Activated CD8-positive, alpha-beta memory T cell treated with anti-CD3 and anti-CD28 coated beads for 4 hours (primary cell): ENCODE measurements around the gene AIF1L.
A peak's percentile ranks its signal among the peaks of the same experiment; 100 is the strongest.
"Not testable (repeated sequence)": the region's sequence is repeated elsewhere in the genome, so short reads cannot be mapped to it uniquely, and the experiment has no call there.

ENCODE experiments used
- DNase-seq, 2 donors: peaks; one replicate each; pipeline ENCODE4 v3.0.0-alpha.2; 2020; ENCODE audit warnings: low read depth in 2 of 2

The AIF1L gene

DNA sequence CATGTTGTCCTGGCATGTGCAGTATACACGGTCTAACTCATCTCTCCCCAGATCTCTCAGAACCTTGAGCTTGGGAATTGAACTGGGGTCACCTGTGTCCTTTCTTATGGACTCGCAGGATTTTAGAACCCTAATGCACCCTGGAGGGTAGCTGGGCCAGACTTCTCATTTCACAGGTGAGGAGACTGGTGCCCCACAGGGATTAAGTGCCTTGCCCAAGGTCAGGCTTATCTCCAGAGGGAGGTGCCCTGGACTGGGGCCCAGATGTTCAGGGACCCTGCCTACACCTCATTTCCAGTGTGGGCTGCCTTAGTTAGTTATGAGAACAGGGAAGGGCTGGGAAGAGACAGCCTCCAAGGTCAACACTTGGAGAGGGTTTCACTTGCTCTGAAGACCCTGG is 25.0 kb downstream of the AIF1L start:
- no peak for DNase-seq

DNA sequence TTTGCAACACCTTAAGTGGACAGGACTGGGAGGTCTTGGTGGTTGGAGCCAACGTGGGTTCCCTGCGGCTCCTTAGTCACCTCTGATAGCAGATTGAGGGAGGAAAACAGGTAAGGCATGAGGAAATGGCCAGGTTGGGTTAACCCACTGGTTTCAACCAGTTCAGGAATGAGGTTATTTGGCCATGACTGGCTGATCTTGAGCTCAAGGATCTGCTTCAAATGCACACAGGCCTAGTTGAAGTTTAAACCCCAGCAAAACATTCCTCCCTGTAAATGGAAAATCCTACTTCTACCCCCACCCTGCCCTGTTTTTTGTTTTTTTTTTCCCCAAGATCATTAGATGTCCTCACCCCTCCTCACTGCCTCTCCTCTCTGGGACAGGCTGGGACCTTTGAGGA is 25.8 kb downstream of the AIF1L start:
- no peak for DNase-seq

DNA sequence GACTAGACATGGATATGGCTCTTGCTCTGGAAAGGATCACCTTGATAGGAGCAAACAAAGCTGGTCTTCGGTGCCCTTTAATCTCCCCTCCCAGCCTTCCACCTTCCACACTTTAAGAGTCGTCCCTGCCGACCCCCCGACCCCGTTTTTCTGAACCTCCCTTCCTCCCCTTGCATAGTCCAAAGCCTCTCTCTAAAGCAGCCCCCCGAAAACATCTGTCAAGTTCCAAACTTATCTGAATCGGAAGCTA is 28.6 kb downstream of the AIF1L start:
- DNase-seq: no peak

DNA sequence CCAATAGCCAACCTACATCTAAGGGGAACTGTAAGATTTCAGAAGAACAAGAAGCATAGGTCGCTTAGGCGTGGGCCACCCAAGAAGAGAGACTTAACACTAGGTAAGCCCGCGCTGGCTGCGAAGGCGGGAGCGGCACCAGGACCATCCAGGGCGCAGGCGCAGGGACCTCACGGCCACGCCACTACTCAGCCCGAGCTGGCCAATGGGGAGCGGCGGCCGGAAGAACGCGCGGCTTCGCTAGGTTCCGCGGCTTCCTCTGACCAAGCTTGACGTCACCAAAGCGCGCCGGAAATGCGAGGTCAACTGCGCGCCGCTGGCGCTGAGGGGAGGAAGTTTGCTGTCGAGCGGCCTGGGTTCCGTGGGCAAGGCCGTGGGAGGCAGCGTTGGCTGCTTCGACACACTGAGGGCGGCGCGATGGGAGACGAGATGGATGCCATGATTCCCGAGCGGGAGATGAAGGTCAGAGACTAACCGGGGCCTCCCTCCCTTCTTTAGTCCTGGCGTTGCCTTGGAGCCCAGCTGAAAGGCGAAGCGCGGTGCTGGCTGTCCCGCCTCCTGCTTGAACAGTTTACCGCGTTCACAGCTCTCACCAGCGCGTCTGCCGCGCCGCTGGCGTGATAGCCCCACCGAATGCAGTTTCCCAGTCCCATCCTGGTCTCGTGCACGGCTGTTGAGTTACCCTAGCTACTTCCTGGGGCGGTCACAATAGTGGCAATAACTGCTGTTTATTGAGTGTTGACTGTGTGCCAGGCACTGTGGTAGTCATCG is 29.1 kb downstream of the AIF1L start, which contains the start of gene NUP214:
Gene NUP214 (plus strand): TSS at position 299 of the 771 bp plus-strand sequence. CDS start 119 bp downstream, at position 418.
- peak; percentile 99 to 100 for DNase-seq

DNA sequence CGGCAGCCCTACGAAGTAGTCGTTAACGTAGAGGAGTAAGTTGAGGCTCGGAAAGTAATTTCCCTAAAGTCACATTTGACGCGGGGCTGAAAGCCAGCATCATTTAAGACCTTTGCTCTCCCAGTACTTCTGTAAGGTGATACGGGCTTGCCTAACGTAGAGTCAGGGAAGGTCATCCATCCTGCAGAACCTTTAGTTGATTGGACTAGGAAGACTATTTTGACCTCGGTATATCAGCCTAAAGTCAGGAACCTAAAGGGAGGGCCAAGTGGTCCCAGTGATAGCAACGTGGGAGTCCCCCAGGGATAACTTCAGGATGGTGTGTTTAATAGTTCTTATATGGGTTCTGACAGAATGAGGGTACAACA is 29.7 kb downstream of the AIF1L start:
- DNase-seq: no peak

DNA sequence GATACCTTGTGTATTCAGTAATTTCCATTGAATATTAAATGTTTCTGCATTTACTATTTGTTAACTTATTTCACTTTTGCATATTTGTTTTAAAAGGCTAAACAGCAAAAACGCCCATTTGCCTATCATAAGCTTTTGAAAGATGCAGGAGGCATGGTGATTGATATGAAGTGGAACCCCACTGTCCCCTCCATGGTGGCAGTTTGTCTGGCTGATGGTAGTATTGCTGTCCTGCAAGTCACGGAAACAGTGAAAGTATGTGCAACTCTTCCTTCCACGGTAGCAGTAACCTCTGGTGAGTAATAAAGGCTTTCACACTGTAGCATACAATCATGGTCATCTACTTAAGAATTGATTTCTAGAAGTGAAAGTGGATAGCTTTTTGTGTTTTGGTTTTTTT is 32.9 kb downstream of the AIF1L start:
- DNase-seq: no peak

DNA sequence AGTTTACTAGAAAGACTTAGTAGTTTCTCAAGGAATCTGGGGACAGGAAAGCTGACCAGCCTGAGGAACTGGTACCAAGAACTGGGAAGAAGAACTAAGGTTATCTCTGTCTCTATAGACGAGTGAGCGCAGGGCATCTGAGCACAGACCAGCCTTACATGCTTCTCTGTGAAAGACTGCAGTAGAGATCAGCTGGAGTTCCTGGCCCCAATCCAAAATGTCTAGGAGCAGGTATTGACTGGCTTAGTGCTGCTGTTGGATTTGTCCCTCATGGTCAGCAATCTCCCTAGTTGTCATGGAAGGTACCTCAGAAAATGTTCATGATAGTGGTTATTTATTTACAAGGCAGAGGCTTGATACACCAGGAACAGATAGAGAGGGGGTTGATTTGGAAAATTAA is 42.3 kb downstream of the AIF1L start:
- DNase-seq: no peak

DNA sequence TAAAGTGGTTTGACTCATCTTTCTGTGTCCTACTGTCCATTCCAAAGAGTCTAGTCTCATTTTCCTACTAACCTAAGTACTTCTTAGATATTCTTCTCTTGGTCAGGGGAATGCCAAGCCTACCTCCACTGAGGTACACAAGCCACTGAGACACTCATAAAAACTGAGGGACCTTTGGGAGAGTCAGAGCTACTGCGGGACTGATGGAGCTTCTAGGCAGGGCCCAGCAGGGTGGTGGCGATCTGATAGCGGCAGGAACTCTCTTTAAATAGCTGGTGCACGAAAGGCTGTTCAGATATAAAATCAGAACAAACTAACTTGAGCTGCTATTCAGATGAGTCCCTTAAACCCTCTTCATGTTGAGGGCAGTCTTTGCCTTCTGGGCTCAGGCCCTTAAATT is 43.8 kb downstream of the AIF1L start:
- DNase-seq: no peak

DNA sequence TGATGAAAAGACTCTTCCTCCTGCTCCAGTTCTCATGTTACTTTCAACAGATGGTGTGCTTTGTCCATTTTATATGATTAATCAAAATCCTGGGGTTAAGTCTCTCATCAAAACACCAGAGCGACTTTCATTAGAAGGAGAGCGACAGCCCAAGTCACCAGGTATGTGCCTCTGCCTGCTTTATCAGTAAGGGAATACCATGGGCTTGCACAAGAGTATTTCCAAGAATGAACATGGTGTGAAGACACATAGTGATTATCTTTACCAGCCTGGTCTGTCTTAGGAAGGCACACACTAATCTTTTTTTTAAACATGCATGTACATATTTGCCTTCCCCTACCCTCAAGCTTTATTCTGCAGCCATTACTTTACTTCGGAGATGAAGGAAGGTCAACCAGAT is 44.2 kb downstream of the AIF1L start:
- DNase-seq: no peak

DNA sequence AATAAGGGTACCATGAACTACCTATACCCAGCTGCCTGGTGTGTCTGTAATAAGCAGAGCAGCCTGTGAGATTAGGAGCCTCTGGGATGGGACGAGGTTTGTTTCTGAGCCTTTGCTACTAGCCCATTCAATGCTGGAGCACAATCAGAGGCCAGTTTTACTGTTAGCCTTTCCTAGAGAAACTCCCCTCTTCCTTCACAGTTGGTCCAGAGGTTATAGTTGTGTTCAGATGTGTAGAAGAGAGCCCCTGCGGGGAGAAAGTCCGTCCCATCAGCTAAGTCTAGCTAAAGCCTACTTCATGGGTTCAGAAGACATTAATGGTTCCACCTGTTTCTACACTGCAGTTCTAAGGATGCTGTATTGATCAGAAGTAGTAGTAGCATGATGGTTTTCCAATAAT is 45.8 kb downstream of the AIF1L start:
- DNase-seq: no peak

DNA sequence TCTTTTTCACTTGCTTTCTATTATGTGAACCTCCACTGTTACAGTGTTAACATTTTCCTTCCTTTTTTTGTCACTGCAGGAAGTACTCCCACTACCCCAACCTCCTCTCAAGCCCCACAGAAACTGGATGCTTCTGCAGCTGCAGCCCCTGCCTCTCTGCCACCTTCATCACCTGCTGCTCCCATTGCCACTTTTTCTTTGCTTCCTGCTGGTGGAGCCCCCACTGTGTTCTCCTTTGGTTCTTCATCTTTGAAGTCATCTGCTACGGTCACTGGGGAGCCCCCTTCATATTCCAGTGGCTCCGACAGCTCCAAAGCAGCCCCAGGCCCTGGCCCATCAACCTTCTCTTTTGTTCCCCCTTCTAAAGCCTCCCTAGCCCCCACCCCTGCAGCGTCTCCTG is 47.9 kb downstream of the AIF1L start:
- DNase-seq: no peak

DNA sequence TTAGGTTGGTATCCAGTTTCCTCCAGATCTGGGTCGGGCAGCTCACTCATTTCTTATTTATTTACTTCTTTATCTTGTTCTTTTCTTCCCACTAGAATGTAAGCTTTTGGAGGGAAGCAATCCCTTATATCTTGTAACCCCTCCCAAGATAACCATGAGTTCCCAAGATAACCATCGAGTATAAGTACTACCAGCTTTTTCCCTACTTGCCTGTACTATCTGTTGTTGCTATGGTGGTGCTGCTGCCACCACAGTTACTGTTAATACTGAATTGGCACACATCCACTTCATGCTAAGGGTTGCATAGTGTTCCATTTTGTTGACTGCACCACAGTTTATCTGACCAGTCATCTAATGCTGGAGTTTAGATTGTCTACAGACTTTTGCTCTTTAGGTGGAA is 48.9 kb downstream of the AIF1L start:
- no peak for DNase-seq

DNA sequence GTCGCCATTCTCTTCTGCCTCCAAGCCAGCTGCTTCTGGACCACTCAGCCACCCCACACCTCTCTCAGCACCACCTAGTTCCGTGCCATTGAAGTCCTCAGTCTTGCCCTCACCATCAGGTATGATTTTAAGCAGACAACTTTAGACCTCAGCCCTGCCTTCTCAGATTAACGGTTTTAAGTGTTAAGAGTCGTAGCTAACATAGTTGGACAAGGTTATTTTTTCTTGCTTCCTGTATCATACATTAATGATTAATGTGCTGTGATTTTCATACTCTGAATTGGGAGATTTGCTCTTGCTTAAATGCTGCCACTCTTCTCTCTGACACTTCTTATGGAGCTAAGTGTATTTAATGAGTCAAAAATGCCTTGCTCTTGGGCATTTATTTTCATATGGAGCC is 49.9 kb downstream of the AIF1L start:
- DNase-seq: no peak

DNA sequence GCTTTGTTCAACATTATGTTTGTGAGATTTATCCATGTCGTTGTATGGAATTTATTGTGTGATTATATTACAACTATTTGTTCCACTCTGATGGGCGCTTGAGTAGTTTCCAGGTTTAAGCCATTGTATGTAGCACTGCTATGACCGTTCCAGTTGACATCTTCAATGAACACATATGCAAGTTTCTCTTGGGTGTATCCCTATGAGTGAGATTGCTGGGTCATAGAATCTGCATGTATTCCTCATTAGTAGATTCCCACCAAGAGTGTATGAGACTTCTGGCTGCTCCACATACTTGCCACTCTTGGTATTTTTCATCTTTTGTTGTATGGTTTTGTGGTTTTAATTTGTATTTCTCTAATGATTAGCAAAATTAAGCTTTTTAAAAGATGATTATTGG is 51.9 kb downstream of the AIF1L start:
- no peak for DNase-seq

DNA sequence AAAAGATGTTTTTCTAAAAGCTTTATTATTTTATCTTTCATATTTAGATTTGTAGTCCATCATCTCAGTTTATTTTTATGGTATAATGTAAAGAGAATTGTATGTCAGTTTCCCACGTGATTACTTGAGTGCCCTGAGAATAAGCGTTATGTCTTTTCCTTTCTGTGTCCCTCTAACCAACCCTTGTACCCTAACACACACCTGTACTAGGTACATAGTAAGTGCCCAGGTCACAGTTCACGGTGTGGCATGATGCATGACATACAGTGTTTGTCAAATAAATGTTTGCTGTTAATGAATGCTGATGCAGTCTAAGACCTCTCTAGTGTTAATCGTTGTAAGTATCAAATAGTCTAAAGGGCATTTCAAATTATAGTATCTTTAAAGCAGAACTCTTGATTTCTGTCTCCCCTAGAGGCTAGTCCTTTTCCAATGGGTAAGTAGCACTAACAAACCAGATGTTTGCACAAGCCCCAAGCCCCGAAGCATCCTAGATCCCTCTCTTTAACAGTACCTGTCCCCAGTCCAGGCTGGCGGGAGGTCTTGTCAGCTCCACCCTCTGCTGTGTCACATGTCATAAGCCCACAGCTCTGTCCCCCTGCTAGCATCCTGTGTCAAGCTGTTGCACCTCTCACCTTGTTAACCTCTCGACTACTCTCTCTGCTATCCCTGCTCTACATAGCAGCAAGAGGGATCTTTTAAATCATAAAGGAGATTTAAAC is 52.8 kb downstream of the AIF1L start:
- no peak for DNase-seq

DNA sequence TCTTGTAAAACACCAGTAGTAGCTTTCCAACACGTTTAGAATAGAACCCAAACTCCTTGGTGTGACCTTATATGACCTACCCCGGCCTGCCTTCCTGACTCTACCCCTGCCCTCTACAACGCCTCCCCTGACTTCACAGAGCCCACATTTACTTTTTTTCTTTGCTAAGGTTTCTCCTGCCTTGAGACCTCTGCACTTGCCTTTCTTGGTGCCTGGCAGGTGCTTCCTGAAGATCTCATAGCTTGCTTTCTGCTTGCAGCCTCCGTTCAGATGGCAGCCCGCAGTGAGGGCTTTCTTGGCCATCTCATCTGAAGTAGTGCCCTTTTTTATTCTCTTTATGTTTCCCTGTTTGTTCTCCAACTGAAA is 53.3 kb downstream of the AIF1L start:
- DNase-seq: no peak

DNA sequence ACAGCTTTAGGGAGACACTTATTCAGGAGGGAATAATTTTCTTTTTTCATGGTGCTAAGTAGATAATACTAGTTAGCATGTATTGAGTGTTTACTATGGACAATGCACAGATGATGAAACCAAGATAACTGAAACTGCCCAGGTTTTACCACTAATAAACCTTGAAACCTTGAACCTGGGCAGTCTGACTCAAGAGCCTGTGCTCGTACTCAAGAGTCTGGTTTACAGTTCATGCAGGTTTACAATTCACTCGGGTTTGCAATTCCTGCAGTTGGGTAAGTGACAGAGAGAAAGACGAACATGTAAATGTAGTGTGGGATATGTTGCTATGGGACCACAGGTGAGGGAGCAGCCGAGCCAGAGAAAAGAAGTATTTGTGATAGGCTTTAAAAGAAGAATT is 57.3 kb downstream of the AIF1L start:
- DNase-seq: no peak

DNA sequence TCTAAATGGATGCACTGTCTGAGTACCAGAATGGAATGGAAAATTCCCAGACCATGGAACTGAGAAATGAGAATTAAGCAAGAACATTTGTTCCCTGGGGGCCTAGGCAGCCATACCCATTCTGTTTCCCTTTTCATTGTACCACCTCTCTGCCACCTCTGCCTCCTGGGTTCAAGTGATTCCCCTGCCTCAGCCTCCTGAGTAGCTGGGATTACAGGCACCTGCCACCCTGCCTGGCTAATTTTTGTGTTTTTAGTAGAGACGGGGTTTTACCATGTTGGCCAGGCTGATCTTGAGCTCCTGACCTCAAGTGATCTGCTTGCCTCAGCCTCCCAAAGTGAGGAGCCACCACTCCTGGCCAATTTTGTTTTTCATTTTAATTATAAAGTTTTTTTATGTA is 62.3 kb downstream of the AIF1L start:
- DNase-seq: not testable (repeated sequence)

DNA sequence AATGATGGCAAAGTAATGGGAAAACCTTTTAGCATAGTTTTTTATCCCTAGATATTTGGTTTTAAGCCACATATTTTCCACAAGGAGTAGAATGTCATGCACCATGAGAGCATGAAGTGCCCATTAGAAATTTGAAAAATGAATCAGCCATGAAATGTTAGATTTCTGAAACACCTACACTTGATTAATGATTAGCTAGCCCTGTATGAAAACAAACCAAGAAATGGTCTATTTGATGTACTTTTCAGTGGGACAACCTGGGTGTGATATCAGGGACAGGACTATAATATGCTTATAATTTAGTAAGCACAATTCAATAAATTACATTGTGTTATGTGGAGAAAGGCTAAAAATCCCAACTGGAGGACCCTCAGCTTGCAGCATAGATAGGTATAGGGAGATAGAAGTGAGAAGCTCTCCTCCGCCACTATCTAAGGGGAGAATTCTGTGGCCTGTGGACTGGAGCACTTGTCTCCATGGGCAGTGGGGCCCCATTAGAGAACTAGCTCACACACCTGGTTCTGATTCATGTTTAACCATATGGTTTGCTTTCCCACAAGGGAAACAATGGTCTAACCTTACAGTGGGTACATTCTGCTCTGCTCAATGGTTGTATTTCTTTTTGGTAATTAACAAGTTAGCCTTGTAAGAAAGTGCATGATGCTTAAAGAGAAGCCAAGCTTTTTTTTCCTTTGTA is 64.2 kb downstream of the AIF1L start:
- no peak for DNase-seq

DNA sequence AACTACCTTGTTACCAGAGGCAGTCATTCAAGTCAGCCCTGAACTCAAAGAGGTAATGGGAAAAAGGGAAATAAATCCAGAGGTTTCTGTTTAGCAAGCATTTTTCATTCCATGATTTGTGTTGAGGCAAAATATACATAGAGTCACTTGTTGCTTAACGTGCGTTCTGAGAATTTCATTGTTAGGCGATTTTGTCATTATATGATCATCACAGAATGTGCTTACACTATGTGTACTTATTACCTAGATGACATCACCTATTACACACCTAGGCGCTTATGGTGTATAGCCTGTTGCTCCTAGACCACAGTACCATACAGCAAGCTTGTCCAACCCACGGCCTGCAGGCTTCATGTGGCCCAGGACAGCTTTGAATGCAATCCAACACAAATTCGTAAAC is 65.3 kb downstream of the AIF1L start:
- no peak for DNase-seq

DNA sequence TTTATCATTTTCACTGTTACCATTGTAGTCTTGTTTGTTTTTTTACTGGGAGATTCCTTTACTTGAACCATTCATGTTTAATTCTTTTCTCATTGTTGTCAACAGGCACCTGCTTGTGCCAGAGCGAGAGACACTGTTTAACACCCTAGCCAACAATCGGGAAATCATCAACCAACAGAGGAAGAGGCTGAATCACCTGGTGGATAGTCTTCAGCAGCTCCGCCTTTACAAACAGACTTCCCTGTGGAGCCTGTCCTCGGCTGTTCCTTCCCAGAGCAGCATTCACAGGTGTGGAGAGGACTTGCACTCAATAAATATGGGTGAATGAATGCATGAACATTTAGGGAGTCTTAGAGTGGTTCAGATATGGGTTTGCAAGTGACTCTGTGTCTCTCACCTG is 66.6 kb downstream of the AIF1L start:
- DNase-seq: no peak

DNA sequence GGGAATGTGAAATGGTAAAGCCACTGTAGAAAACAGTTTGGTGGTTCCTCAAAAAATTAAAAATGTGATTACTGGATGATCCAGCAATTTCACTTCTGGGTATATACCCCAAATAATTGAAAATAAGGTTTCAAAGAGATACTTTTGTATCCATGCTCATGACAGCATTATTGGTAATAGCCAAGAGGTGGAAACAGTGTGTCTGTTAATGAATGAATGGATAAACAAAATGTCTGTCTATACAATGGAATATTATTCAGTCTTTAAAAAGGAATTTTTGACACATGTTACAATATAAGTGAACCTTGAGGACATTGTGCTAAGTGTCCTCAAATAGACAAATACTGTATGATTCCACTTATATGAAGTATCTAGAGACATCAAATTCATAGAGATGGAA is 69.2 kb downstream of the AIF1L start:
- DNase-seq: no peak

DNA sequence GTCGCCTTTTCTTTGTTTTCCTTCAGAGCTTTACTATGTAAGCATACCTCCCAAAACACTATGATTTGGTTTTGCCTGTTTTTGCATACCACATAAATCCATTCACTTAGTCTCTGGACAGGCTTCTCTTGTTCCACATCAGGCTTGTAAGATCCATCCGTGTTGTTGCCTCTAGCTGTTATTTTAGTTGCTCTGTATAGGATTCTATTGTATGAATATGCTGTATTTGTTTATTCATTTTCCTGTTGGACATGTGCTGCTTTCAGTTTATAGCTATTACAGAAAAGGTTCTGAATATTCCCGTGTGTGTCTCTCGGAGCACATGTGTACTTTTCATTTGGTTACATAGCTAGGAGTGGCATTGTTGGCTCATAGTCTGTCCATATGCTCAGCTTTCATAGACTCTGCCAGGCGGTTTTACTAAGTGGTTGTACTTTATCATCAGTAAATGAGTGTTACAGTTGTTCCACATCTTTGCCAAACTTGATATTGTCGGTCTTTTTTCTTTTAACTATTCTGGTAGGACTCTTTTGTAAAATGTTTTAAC is 70.9 kb downstream of the AIF1L start:
- no peak for DNase-seq
